HepG2 (cell line): ENCODE data around the gene PCDHGA1. TPM values are rescaled to one million over a fixed set of nuclear protein-coding genes. Genes with fewer than 3 reads are reported as not detected.
A peak's percentile ranks its signal among the peaks of the same experiment; 100 is the strongest.

ENCODE experiments used
- ATAC-seq: fragments of 200-7000 bp; cut with Tn5 transposase; 3 replicates; pipeline ENCODE4 v1.9.1; 2020; ENCODE audit warnings: mild to moderate bottlenecking, moderate library complexity
- BruUV-seq: library from RNA; stranded (reverse); fragments of 400-500 nt; replicated peaks from 2 replicates; lab custom pipeline; 2021; lab: Mats Ljungman, UMichigan
- CTCF ChIA-PET: fragments of 300-600 bp; formaldehyde crosslinking; extraction: SDS; loops from one replicate; lab custom pipeline; 2021; ENCODE audit warnings: low total read pairs, inconsistent platforms, low intra/inter-chr PET ratio; lab: Yijun Ruan, JAX
- POLR2A ChIA-PET: fragments of 350-600 bp; sonication (Branson Sonifier 250); formaldehyde crosslinking; loops from one replicate; lab custom pipeline; 2020; ENCODE audit warnings: antibody characterized with exemption, inconsistent platforms; lab: Yijun Ruan, JAX
- DNase-seq: peaks from one replicate; pipeline ENCODE4 v3.0.0-alpha.2; 2015; ENCODE audit warnings: low spot score
- FAIRE-seq: peaks from 3 replicates; lab custom pipeline; 2011; peaks lifted over from hg19 to GRCh38; lab: Jason Lieb, UNC
- H2AFZ ChIP-seq: one replicate; pipeline ENCODE4 v1.6.1; 2011; ENCODE audit warnings: low read length, inconsistent platforms
- H3K27ac ChIP-seq: fragments of 300-600 bp; 3 replicates; pipeline ENCODE4 v1.8.0; 2011; ENCODE audit warnings: mixed run types, mild to moderate bottlenecking, mixed read lengths, low read length, inconsistent platforms; ENCODE audit not compliant: insufficient read depth; ENCODE audit errors: extremely low read length
- H3K27me3 ChIP-seq, 2 experiments: fragments of 200-600 bp in 1 of 2; 2 replicates in 1 of 2; 3 replicates in 1 of 2; pipeline versions ENCODE4 v1.6.0 to v1.8.0; 2011; ENCODE audit warnings: low read length in 2 of 2, mild to moderate bottlenecking in 2 of 2, moderate library complexity in 2 of 2, inconsistent platforms in 1 of 2; ENCODE audit not compliant: insufficient read depth in 2 of 2, control insufficient read depth in 1 of 2
- H3K36me3 ChIP-seq, 2 experiments: fragments of 200-600 bp in 1 of 2; replicated peaks in 1 of 2; 2 replicates in 1 of 2; 3 replicates in 1 of 2; pipeline versions ENCODE4 v1.5.1 to v1.8.0; 2011; ENCODE audit warnings: low read length in 2 of 2, inconsistent platforms in 1 of 2; ENCODE audit not compliant: insufficient read depth in 2 of 2, control insufficient read depth in 1 of 2
- H3K4me1 ChIP-seq: 2 replicates; pipeline ENCODE4 v1.5.1; 2012; ENCODE audit warnings: low read length, inconsistent platforms; ENCODE audit not compliant: insufficient read depth
- H3K4me2 ChIP-seq: 2 replicates; pipeline ENCODE4 v1.6.0; 2011; ENCODE audit warnings: low read depth, low read length, inconsistent platforms
- H3K4me3 ChIP-seq, 3 experiments: fragments of 200-600 bp in 1 of 3; sonication (generic), shearing (Covaris generic) in 1 of 3; replicated peaks in 1 of 3; 2 replicates each; pipeline ENCODE4 v1.5.1; 2011 to 2016; ENCODE audit warnings: low read length in 3 of 3, inconsistent platforms in 2 of 3, low read depth in 2 of 3, mild to moderate bottlenecking in 2 of 3, control low read depth in 1 of 3, mixed read lengths in 1 of 3; ENCODE audit not compliant: insufficient read depth in 1 of 3
- H3K79me2 ChIP-seq: one replicate; pipeline ENCODE4 v1.6.1; 2011; ENCODE audit warnings: low read length, inconsistent platforms; ENCODE audit not compliant: insufficient read depth
- H3K9ac ChIP-seq: 2 replicates; pipeline ENCODE4 v1.6.0; 2011; ENCODE audit warnings: mild to moderate bottlenecking, low read depth, low read length, inconsistent platforms; ENCODE audit not compliant: insufficient read depth
- H3K9me3 ChIP-seq: 2 replicates; pipeline ENCODE4 v1.5.1; 2012; ENCODE audit warnings: mild to moderate bottlenecking, low read length
- H4K20me1 ChIP-seq: 2 replicates; pipeline ENCODE4 v1.6.0; 2011; ENCODE audit warnings: inconsistent platforms, mild to moderate bottlenecking, low read length, moderate library complexity; ENCODE audit not compliant: insufficient read depth
- HNF4A ChIP-seq: sonication (generic); formaldehyde crosslinking; IDR thresholded peaks from 2 replicates; pipeline ENCODE4 v1.4.0; 2020; ENCODE audit warnings: missing genetic modification reagents
- KDM5B ChIP-seq: sonication (generic); formaldehyde crosslinking; IDR thresholded peaks from 2 replicates; pipeline ENCODE4 v1.4.0; 2020; ENCODE audit warnings: missing genetic modification reagents, mild to moderate bottlenecking, borderline replicate concordance
- MAZ ChIP-seq, 2 experiments: sonication (generic) in 1 of 2; formaldehyde crosslinking in 1 of 2; IDR thresholded peaks; 2 replicates each; pipeline versions ENCODE4 v1.5.0 to v1.6.1; 2012 to 2020; ENCODE audit warnings: low read depth in 2 of 2, mild to moderate bottlenecking in 2 of 2, borderline replicate concordance in 1 of 2, improper control_type of control experiment in 1 of 2, low read length in 1 of 2, missing genetic modification reagents in 1 of 2, moderate library complexity in 1 of 2
- MIER3 ChIP-seq: IDR thresholded peaks from 2 replicates; pipeline ENCODE4 v1.6.1; 2016; ENCODE audit warnings: missing compliant biosample characterization, borderline replicate concordance
- SNAI1 ChIP-seq: sonication (generic); formaldehyde crosslinking; IDR thresholded peaks from 2 replicates; pipeline ENCODE4 v1.5.0; 2020; ENCODE audit warnings: mild to moderate bottlenecking, missing genetic modification reagents, borderline replicate concordance
- TEAD3 ChIP-seq: optimal IDR thresholded peaks from 2 replicates; pipeline ENCODE3; 2016; ENCODE audit warnings: borderline replicate concordance
- ZNF10 ChIP-seq: sonication (generic); formaldehyde crosslinking; IDR thresholded peaks from 2 replicates; pipeline ENCODE4 v1.4.0; 2020; ENCODE audit warnings: mild to moderate bottlenecking, low read depth, missing genetic modification reagents, borderline replicate concordance
- ZNF136 ChIP-seq: sonication (generic); formaldehyde crosslinking; IDR thresholded peaks from 2 replicates; pipeline ENCODE4 v1.8.1; 2022; ENCODE audit warnings: low read depth, mild to moderate bottlenecking, moderate library complexity, missing genetic modification reagents
- WGBS: methylation state at CpG from one replicate; pipeline ENCODE4 v1.1.6; 2017; ENCODE audit warnings: low lambda C conversion rate; 5-methylcytosine and 5-hydroxymethylcytosine counted together
- in situ Hi-C: cut with HindIII; loops from 2 replicates; pipeline ENCODE4 v1.10.0; 2017; ENCODE audit warnings: low pct_unique_long_range_greater_than_20kb; ENCODE audit not compliant: extremely low pct_ligation_motif_present
- intact Hi-C: fragments of 100-400 bp; cut with micrococcal nuclease; formaldehyde crosslinking; loops from one replicate; pipeline ENCODE4 v1.10.0; 2022; ENCODE audit not compliant: unreplicated experiment
- polyA plus RNA-seq, 8 experiments: library from polyadenylated mRNA; depleted of rRNA in 3 of 8; stranded (reverse) in 7 of 8; unstranded in 1 of 8; fragments of >200 nt; fragmentation: Illumina TruSeq in 4 of 8; extraction: Trizol in 4 of 8; gene quantifications; 2 replicates each; pipeline versions ENCODE4 v1.2.1 to v1.2.3, GENCODE V29; 2011 to 2016; ENCODE audit warnings: low read depth in 4 of 8, missing spikeins in 1 of 8, mixed read lengths in 1 of 8; ENCODE audit not compliant: insufficient read depth in 1 of 8
- total RNA-seq, 5 experiments: library from RNA; depleted of rRNA; stranded (reverse); fragments of >200 nt; fragmentation: Illumina TruSeq; extraction: Trizol; gene quantifications; 2 replicates each; pipeline ENCODE4 v1.2.3, GENCODE V29; 2016; ENCODE audit warnings: low read depth in 1 of 5
- TF ChIP-seq, protein P1 (sequence below), 2 experiments: sonication (generic) in 1 of 2; formaldehyde crosslinking in 1 of 2; IDR thresholded peaks; 2 replicates each; pipeline versions ENCODE4 v1.4.0 to v1.6.1; 2018 to 2020; ENCODE audit warnings: missing genetic modification reagents in 2 of 2, borderline replicate concordance in 1 of 2, low read depth in 1 of 2, mild to moderate bottlenecking in 1 of 2, missing biosample characterization in 1 of 2
- TF ChIP-seq, protein P2 (sequence below): sonication (generic); formaldehyde crosslinking; IDR thresholded peaks from 2 replicates; pipeline ENCODE4 v1.5.0; 2020; ENCODE audit warnings: missing genetic modification reagents

The PCDHGA1 gene
- total and polyA plus RNA-seq, 2 of the 13 experiments (the other 11 are each of a cell fraction or from before 2014, with no cell fraction given): 0.31 to 0.40 TPM

DNA sequence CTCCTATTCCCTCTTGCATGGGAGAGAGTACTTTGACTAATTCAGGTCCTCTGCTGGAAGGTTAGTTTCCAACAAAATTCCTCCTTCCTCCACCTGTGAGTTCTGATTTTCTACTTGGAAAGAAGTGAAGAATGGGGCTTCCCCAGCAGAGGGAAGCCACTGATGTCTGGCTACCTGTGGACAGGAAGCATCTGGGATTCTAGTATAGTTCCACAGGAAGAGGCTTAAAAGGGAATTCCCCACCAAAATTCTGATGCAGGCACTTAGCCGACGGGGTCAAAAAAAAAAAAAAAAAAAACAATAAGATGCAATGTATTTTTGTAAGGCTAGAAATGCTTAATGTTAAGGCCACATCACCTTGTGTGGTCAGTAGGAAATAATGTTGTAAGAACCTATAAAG, 192.0 kb downstream of the PCDHGA1 start:
- peaks cover 30 to 78% of the 10 kb centered on the region in 2 experiments for H3K36me3 ChIP-seq

DNA sequence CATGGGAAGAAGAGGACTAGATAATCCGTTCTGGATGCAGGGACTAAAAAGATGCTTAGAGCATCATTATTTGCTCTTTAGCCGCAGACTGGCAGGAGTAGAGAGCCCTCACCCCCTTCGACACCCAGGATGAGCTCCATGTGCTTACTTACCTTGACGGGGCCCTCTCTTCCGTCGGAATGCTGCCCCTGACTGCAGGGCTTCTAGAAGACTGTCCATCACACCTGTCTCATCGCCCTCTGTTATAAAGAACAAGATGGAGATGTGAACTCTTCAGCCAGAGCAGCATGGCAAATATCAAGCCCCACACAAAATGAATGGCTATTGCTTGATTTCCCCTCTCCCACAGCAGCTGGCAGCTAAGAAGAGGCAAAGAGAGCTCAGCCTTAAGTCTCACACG, 193.7 kb downstream of the PCDHGA1 start:
- Histone ChIP-seq H4K20me1 (peaks cover 5% of the 10 kb centered on the region; the same call in 1 of the 2 replicates), H3K4me3 (no peak overlapping the region), H3K27me3 (no peaks in the 10 kb centered on the region), H3K9ac (no peak overlapping the region), H3K9me3 (no peaks in the 10 kb centered on the region), H3K79me2 (no peaks in the 10 kb centered on the region), H3K4me1 (peaks cover 50% of the 10 kb centered on the region), H3K4me2 (no peak overlapping the region), H2AFZ (no peak overlapping the region), H3K36me3 (peaks cover 34 to 80% of the 10 kb centered on the region in 2 experiments), H3K27ac (peak overlapping the region; percentile 34)
- intact Hi-C loops: loop anchor here (5.0 to 10.0 kb wide), 2 partner anchors 169 to 302 kb away; partner anchors contain the start of genes PCDHB14, PCDHGA4, PCDHGB1 and PCDHGB2
- CTCF ChIA-PET: interaction anchor here (1.2 to 2.2 kb wide), 11 partner anchors 12 to 301 kb away, joined by 3 to 13 read pairs (median 6); partner anchors contain the start of genes PCDHB14, PCDHGA1, PCDHGA10 and PCDHGA11
- TF ChIP-seq, protein P1, sequence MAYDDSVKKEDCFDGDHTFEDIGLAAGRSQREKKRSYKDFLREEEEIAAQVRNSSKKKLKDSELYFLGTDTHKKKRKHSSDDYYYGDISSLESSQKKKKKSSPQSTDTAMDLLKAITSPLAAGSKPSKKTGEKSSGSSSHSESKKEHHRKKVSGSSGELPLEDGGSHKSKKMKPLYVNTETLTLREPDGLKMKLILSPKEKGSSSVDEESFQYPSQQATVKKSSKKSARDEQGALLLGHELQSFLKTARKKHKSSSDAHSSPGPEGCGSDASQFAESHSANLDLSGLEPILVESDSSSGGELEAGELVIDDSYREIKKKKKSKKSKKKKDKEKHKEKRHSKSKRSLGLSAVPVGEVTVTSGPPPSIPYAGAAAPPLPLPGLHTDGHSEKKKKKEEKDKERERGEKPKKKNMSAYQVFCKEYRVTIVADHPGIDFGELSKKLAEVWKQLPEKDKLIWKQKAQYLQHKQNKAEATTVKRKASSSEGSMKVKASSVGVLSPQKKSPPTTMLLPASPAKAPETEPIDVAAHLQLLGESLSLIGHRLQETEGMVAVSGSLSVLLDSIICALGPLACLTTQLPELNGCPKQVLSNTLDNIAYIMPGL (CRISPR knock-in tag; IDR thresholded peaks at IDR 0.05; ENCODE audit: borderline replicate concordance in 1 of 2, low read depth in 1 of 2): no peak
- TF ChIP-seq TEAD3 (CRISPR knock-in tag) (no peak), MAZ (IDR thresholded peaks at IDR 0.05; ENCODE audit: borderline replicate concordance, low read depth, low read length) (no peak), MAZ (CRISPR knock-in tag; IDR thresholded peaks at IDR 0.05; ENCODE audit: low read depth) (no peak)
- POLR2A ChIA-PET: interaction anchor here (0.7 kb wide), 1 partner anchor 203 kb away, joined by 3 read pairs; the partner anchor contains the start of gene TAF7
- FAIRE-seq: no peak
- BruUV-seq: no TSS peak
- no peak for ATAC-seq
- 97% methylated on average over 8 of the region's 8 CpGs for WGBS
- in situ Hi-C loops: loop anchor here (5.0 to 10.0 kb wide), 2 partner anchors 107 to 169 kb away; partner anchors contain the start of genes PCDHGA4, PCDHGB1, PCDHGB2 and PCDHGB7
- no peak for DNase-seq

More for the DNA sequence above, 192.0 kb downstream of the PCDHGA1 start:
- no peak overlapping the region for H3K4me3 ChIP-seq
- FAIRE-seq (no peak), ATAC-seq (no peak), DNase-seq (no peak)
- H3K4me2 ChIP-seq: no peak overlapping the region
- intact Hi-C loops: loop anchor here (5.0 to 10.0 kb wide), 2 partner anchors 168 to 300 kb away; partner anchors contain the start of genes PCDHB14, PCDHGA4, PCDHGB1 and PCDHGB2
- peaks cover 5% of the 10 kb centered on the region; the same call in 1 of the 2 replicates for H4K20me1 ChIP-seq
- CTCF ChIA-PET: no interaction called here
- POLR2A ChIA-PET: no interaction called here
- BruUV-seq: no TSS peak
- H3K9me3 ChIP-seq: no peaks in the 10 kb centered on the region
- in situ Hi-C loops: loop anchor here (5.0 to 10.0 kb wide), 2 partner anchors 105 to 168 kb away; partner anchors contain the start of genes PCDHGA4, PCDHGB1, PCDHGB2 and PCDHGB7
- peaks cover 42% of the 10 kb centered on the region for H3K4me1 ChIP-seq
- H3K27me3 ChIP-seq: no peaks in the 10 kb centered on the region
- TF ChIP-seq KDM5B (CRISPR knock-in tag) (no peak), ZNF10 (CRISPR knock-in tag) (no peak), MIER3 (CRISPR knock-in tag) (no peak), ZNF136 (CRISPR knock-in tag) (no peak), HNF4A (no peak), SNAI1 (CRISPR knock-in tag) (no peak)
- TF ChIP-seq, protein P2, sequence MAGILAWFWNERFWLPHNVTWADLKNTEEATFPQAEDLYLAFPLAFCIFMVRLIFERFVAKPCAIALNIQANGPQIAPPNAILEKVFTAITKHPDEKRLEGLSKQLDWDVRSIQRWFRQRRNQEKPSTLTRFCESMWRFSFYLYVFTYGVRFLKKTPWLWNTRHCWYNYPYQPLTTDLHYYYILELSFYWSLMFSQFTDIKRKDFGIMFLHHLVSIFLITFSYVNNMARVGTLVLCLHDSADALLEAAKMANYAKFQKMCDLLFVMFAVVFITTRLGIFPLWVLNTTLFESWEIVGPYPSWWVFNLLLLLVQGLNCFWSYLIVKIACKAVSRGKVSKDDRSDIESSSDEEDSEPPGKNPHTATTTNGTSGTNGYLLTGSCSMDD (CRISPR knock-in tag): no peak
- H3K27ac ChIP-seq: no peak overlapping the region
- 96% methylated on average over 2 of the region's 2 CpGs for WGBS
- H3K9ac ChIP-seq: no peak overlapping the region
- H3K79me2 ChIP-seq: no peaks in the 10 kb centered on the region
- H2AFZ ChIP-seq: no peak overlapping the region
